DMS 273 (cell line): ENCODE results near the gene TRPC3.
A peak's percentile ranks its signal among the peaks of the same experiment; 100 is the strongest.
"Not testable (repeated sequence)": the region's sequence is repeated elsewhere in the genome, so short reads cannot be mapped to it uniquely, and the experiment has no call there.

Experiments used
- DNase-seq: peaks from one replicate; lab custom pipeline; 2025; ENCODE audit not compliant: unreplicated experiment; lab: John Stamatoyannopoulos, UW

TRPC3 gene

GRCh38 chr4:121950212-121950679 is 1.6 kb downstream of the TRPC3 start:
- peak; percentile 81 for DNase-seq

DNA sequence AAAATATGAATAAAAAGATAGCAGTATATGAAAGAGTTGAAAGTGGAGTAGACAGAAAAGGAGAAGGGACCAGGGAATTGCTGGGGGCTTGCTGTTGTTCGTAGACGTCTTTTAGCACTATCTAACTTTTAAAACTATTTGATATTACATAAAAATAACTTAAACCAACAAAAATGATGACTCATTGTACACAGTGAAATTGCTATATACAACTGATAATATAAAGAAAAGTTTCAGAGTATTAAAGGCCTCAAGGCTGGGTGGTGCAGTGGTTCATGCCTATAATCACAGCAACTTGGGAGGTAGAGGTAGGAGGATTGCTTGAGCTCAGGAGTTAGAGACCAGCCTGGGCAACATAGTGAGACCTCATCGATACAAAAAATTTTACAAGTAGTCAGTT is 5.2 kb downstream of the TRPC3 start:
- DNase-seq = no peak

- DNase-seq = peak; percentile 0
Observed at GRCh38 chr4:121943941-121944340, 7.9 kb downstream of the TRPC3 start.

DNA sequence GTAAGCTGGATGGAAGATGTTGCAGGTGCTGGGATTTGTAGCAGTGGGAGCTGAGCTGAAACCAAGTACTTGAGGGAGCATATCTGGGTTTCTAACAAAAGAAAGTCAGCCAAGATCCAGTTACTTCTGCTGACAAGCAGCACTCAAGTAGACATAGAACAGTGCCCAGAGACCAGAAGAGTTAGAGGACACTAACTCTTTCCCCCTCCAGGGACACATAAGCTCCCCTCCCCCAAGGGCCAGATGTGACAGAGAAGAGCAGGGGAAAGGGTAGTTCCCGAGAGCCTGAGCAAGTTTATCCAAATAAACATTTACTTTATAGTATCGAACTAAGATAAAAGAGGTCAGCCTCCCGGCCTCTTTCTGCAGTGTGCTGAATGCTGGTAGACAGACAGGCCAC is 12.2 kb downstream of the TRPC3 start:
- DNase-seq = no peak

- no peak for DNase-seq
Observed at GRCh38 chr4:121938282-121939092, 13.4 kb downstream of the TRPC3 start.

DNA sequence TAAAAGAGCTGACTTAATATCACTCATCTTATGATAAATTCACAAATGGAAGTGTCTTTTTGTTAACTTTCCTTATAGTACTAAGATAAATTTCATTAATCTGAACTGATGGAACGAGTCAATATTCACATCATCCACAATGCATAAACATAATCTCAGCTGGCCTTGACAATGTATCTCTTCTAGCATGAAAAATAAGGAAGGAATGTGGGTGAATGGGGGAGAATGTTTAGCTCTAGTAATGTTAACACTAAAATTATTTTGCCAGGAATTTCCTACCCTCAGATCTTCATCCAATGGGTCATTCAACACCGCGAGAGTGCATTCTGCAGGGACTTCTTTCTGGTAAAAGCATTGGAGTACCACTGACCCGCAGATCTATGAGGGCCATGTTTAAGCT is 15.8 kb downstream of the TRPC3 start:
- no peak for DNase-seq

DNA sequence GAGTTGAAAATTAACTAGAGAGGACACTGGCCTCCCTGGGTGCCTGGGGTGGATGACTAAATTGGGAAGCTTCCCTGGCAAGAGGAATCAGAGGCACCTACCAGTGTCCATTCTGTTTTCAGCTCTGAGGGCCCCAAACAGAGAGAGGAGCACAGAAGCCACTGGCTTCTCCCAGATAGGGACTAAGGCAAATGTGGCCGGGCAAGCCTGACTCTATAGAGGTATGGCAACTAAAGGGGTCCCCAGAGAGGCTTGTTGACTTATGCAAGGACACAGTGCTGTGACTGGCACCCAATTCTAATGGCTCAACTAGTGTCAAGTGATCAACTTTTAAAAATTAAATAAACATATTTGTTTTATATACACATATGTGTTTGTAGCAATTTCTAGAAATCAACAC is 17.2 kb downstream of the TRPC3 start:
- no peak for DNase-seq

DNA sequence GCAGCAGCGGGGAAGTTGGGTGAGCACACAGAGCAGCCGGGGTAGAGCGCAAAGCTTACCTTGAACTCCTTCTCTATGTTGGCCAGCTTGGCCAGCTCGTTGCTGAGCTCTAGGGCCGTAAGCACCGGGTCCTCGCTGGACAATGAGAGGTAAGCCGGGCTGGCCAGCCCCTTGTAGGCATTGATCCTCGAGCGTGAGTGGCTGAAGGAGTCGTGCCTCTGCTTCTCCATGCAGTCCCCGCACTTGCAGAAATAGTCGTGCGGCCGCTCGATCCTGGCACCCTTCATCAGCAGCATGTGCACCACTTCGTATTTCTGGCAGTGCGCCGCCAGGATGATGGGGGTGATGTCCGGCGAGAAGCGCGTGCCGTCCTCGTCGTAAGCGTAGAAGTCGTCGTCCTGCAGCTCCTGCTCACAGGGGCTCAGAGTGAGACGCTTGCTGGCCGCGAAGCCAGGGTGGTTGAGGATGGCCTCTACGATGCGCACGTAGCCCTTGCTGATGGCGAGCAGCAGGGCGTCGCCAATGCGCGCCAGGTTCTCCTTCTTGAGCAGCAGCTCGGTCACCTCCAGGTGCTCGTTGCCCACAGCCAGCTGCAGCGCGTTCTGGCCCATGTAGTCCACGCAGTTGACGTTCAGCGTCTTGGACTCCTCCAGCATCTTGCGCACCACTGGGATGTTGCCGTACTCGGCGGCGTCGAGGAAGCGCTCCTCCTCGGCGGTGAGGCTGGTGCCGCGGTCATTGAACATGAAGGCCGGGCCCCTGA is 19.5 kb downstream of the TRPC3 start:
- no peak for DNase-seq

GRCh38 chr4:121930304-121930703 is 21.6 kb downstream of the TRPC3 start:
- DNase-seq = no peak

DNA sequence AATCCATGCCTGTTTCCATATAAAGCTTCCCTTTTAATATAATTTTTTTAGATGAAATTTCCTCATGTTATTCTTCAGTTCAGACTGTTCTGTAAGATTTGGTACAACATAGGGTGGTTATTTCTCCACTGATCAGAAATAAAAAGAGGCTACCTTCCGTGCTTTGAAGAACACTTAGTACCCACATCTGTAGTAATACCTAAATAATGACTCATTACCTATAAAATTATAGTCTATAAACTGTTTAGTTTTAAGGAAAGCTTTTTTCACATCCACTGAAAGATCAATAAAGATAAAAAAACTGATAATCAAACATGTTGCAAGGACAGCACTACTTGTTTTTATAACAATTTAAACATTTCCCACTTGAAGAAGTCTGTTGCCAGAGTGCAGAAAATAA is 23.9 kb downstream of the TRPC3 start:
- DNase-seq = no peak

DNA sequence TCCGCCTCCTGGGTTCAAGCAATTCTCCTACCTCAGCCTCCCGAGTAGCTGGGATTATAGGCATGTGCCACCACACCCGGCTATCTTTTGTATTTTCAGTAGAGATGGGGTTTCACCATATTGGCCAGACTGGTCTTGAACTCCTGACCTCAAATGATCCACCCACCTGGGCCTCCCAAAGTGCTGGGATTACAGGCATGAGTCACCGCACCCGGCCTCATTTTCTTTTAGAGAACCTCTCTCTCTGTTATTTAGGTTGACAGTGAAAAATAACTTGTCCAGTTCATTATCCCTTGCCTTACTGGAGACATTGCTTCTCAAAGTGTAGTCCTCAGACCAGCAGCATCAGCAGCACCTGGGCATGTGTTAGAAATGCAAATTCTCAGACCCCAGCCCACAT is 25.4 kb downstream of the TRPC3 start:
- DNase-seq = not testable (repeated sequence)

GRCh38 chr4:121923306-121923705 is 28.6 kb downstream of the TRPC3 start:
- DNase-seq = no peak

GRCh38 chr4:121913667-121914066 is 38.2 kb downstream of the TRPC3 start:
- DNase-seq = no peak

GRCh38 chr4:121908346-121908745 is 43.5 kb downstream of the TRPC3 start:
- no peak for DNase-seq

GRCh38 chr4:121900132-121900983 is 51.5 kb downstream of the TRPC3 start:
- DNase-seq = peak; percentile 59

GRCh38 chr4:121898150-121898549 is 53.7 kb downstream of the TRPC3 start:
- no peak for DNase-seq

GRCh38 chr4:121888134-121888533 is 63.7 kb downstream of the TRPC3 start:
- DNase-seq = no peak

DNA sequence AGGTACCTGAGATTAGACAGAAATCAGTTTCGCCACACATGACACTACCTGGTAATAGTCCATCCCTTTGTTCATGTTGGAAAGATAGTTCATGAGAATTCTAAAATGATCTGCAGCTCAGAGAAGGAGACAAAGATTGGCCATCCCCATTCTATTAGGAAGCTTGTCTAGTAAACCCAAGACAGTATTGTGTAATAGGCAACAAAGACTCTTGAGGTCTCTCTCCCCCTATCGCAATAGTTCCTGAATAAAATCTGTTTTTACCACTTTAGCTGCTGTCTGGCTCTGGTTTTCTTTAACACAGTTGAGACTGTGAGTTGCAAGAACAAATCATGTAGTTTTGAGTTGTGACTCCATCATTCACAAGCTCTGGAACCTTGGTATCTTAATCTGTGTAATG is 66.7 kb downstream of the TRPC3 start:
- no peak for DNase-seq

DNA sequence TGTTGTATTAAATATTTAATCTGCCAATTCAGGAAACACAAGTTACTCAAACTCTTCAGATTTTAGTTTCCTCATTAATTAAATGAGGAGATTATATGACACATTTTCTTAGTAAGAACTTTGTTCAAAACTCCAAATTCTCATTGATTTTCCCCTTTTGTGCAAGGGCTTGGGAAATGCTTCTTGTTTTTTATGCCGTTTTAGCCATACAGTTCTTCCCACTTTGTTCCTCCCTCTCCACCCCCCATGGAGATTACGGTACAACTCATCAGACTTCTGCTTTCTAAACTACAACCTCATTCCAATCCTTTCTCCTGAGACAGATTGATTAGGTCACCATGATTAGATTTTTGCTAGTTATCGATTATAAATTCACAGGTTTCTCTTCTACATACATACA is 70.7 kb downstream of the TRPC3 start:
- no peak for DNase-seq

DNA sequence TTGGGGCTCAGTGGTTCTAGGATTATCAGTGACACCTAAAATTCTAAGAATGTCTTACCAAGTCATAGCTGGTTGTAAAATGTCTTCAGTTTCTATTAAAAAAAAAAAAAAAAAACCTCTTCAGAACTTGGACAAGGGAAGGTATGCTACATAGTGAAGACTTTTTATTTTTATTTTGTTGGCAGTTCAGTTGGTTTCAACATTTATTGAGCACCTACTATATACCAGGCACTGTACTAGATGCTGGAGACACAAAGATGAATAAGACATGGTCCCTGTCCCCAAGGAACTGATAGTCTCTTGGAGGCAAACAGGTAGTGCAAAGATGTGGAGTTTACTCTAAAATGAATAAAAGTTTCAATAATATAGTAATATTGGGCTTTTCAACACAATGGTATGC is 72.7 kb downstream of the TRPC3 start:
- DNase-seq = no peak

GRCh38 chr4:121877041-121877773 is 74.7 kb downstream of the TRPC3 start:
- DNase-seq = no peak
